A549 treated with CORT108297 at 1 μM for 4 hours (cell line): ENCODE data around the gene OR10G6. TPM values are rescaled to one million over a fixed set of nuclear protein-coding genes. Genes with fewer than 3 reads are reported as not detected.

Experiments
- total RNA-seq: library from RNA; stranded (reverse); fragments of 200-300 nt; extraction: Qiagen RNA extraction; gene quantifications from 5 replicates; pipeline ENCODE4 v1.2.3, GENCODE V29; 2022

The OR10G6 gene
- not detected in 5 replicates for total RNA-seq

GRCh38 chr11:123995119-123995518, at the start of gene OR10G6:
Gene OR10G6, minus strand, starts transcription at chr11:123995161. Its CDS starts 0 bp downstream, at chr11:123995161.

DNA sequence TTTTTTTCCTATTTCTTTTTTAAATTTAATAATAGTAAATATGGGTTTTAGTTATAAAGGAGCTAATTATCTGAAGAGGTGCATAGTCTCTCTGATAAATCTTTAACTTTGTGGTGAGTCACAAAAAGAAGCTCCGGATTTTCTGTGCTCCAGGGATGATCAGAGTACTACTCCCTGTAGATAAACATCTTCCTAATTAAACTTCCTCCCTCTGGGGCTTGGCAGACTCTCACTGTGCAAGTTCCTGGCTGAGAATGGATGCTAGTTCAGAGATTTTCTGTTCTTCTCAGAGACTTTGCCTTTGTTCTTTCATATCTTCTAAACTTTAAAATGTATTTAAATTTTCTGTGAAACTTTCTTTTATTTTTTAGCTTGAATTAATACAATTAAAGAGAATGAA, 46.3 kb upstream of the OR10G6 start, which contains the start of gene OR10G7:
Gene OR10G7, minus strand, starts transcription at position 72 of the 400 bp plus-strand sequence. CDS start 2,324 bp downstream, outside the sequence.

DNA sequence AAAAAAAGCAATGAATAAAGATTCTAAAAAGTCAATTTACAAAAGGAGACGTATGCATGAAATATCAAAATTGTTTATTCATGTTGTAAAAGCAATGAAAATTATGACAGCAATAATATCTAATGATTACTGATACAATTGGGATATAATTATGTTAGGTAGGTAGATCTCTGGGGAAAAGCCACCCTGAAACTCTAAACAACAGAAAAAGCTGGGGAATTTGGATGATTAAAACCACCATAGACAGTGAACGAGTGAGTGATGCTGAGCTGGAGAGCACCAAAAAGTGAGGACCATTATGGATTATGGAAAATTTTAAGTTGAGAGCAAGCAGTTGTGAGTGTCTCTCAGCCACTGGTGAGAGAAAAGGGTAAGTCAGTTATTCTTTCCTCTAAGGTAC, 31.5 kb upstream of the OR10G6 start, which contains the start of gene OR10G8:
Gene OR10G8, plus strand, starts transcription at position 301 of the 400 bp plus-strand sequence. CDS start 2,825 bp downstream, outside the sequence.

DNA sequence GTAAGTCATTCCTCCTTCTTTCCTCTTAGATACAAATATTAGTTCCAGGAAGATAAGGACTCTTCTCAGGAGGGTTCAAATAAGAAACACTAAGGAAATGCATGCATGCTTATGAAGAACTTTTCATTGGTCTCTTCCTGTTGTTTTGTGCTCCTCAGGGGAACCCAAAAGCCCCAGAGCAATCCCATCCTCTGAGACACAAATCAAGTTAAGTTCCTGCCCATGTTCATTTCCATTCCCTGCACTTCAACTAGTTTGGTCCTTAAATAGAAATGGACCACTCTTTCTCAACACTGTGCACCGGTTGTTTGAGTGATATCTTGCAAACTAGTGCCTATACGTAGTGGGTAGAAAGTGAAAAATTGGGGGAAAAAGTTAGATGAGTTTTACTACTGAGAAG, 17.7 kb upstream of the OR10G6 start, which contains the start of gene OR10G4:
Gene OR10G4, plus strand, starts transcription at position 301 of the 400 bp plus-strand sequence. CDS start 2,578 bp downstream, outside the sequence.

DNA sequence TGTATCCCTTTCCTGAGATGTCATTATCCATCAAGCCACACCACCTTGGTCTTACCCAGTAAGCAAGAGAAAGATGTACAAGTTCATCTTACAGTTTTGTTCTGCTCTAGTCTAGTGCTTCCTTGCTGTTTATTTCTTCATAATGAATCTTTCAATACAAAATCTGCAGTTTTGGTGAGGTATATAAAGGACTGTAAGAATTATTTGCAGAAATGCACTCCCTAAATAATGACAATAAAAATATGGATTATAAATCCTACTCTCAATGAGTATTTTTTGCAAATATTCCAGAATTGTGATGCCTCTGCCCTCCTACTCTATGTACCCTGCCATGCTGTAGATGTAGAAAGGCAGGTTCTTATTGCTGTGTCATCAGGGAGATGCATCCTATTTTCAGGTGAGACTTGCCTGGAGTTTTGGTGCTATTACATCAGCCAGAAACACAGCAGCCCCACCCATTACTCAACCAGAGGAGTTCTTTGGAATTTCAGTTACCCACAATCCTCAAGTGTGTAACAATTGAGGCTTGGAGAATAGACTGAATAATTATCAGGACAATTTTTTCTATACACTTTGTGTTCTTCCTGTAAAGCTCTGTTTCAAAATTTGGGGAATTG, 17.1 kb downstream of the OR10G6 start, which contains the start of gene OR10S1:
Gene OR10S1, minus strand, starts transcription at position 51 of the 617 bp plus-strand sequence. CDS start 117 bp downstream, outside the sequence.

Other genes with a start within 250 kb of the OR10G6 start
- not detected in 5 replicates for gene OR6X1, start 240.6 kb downstream of the OR10G6 start, total RNA-seq
- gene OR6M1, start 188.8 kb downstream of the OR10G6 start, total RNA-seq = not detected in 5 replicates
- not detected in 5 replicates for gene TMEM225, start 109.5 kb downstream of the OR10G6 start, total RNA-seq
- not detected in 5 replicates for gene OR8D4, start 93.0 kb downstream of the OR10G6 start, total RNA-seq
- gene OR4D5, start 55.5 kb downstream of the OR10G6 start, total RNA-seq = not detected in 5 replicates
- gene OR6T1, start 51.3 kb downstream of the OR10G6 start, total RNA-seq = not detected in 5 replicates
- not detected in 5 replicates for gene OR10S1, start 17.4 kb downstream of the OR10G6 start, total RNA-seq
- gene OR10G4, start 17.8 kb upstream of the OR10G6 start, total RNA-seq = not detected in 5 replicates
- gene OR10G9, start 27.9 kb upstream of the OR10G6 start, total RNA-seq = not detected in 5 replicates
- not detected in 5 replicates for gene OR10G8, start 31.6 kb upstream of the OR10G6 start, total RNA-seq
- not detected in 5 replicates for gene OR10G7, start 46.2 kb upstream of the OR10G6 start, total RNA-seq
- gene VWA5A, start 120.3 kb upstream of the OR10G6 start, total RNA-seq = 0.20 to 0.45 TPM (median 0.32 TPM) in 5 replicates
- gene OR10D3, start 188.2 kb upstream of the OR10G6 start, total RNA-seq = not detected in 5 replicates
- gene OR8G1, start 245.9 kb upstream of the OR10G6 start, total RNA-seq = not detected in 5 replicates